Mesodermal cell (in vitro differentiated cells): ENCODE data around the gene NUDT16.

ENCODE experiments used
- H3K27ac ChIP-seq: 2 replicates; pipeline ENCODE4 v1.7.0; 2013; ENCODE audit warnings: mild to moderate bottlenecking, low read depth, low read length, moderate library complexity; ENCODE audit not compliant: severe bottlenecking
- H3K36me3 ChIP-seq: 2 replicates; pipeline ENCODE4 v1.7.1; 2013; ENCODE audit warnings: mild to moderate bottlenecking, low read length, moderate library complexity; ENCODE audit not compliant: control insufficient read depth, insufficient read depth
- H3K4me1 ChIP-seq: one replicate; pipeline ENCODE4 v1.7.1; 2013; ENCODE audit warnings: mild to moderate bottlenecking, low read length; ENCODE audit not compliant: insufficient read depth, control insufficient read depth, poor library complexity, severe bottlenecking
- H3K4me3 ChIP-seq: 2 replicates; pipeline ENCODE4 v1.7.0; 2013; ENCODE audit warnings: low read length, control low read depth, mild to moderate bottlenecking; ENCODE audit not compliant: insufficient read depth, poor library complexity, severe bottlenecking; ENCODE audit errors: extremely low read depth
- H3K9me3 ChIP-seq: 2 replicates; pipeline ENCODE4 v1.7.1; 2013; ENCODE audit warnings: mild to moderate bottlenecking, low read length, moderate library complexity; ENCODE audit not compliant: control insufficient read depth
- WGBS, 2 experiments: methylation state at CpG; one replicate each; pipeline ENCODE4 v1.1.5; 2013; ENCODE audit warnings: missing lambda C conversion rate in 2 of 2; ENCODE audit not compliant: insufficient coverage in 2 of 2; 5-methylcytosine and 5-hydroxymethylcytosine counted together

The NUDT16 gene

DNA sequence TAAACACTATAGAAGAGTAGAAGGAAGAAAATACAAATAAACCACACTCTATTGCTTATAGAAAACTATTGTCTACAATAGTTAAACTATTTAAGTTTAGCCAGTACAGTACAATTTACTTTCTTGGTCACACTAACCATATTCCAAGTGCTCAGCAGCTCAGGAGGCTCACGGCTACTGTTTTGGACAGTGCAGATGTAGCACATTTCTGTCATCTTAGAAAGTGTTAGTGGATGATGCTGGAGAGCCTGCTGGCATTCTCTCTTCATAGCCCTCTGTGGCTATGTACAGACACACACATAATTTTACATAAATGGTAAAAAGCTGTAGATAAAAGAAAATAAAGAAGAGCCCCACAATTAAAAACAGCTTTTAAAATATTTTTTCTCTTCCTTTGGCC, 23.8 kb downstream of the NUDT16 start:
- Histone ChIP-seq H3K9me3 (no peaks in the 10 kb centered on the region), H3K36me3 (no peaks in the 10 kb centered on the region), H3K4me1 (no peaks in the 10 kb centered on the region), H3K4me3 (no peak overlapping the region), H3K27ac (no peak overlapping the region)
- WGBS, 2 experiments: no CpG with 5 or more reads among the region's 1 CpG

DNA sequence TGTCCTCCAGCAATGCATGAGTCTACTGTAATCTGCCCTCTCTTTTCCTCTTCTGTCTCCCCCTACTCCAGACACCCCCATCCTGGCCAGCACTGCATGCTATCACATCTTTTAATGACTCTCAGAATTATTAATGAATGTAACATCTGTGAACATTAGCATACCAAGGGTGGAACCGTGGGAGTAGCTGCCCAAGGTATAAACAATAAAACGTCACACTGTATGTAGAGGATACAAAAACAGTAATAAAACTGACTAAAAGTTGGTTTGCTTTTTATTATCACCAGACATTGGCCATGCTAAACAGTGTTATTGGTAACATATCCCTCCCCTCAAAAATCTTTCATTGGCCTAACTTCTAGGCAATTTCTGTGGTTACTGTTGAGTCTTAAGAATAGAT, 24.7 kb downstream of the NUDT16 start:
- no peak overlapping the region for H3K27ac ChIP-seq
- WGBS, 2 experiments: no CpG with 5 or more reads among the region's 2 CpGs
- H3K36me3 ChIP-seq: no peaks in the 10 kb centered on the region
- H3K4me1 ChIP-seq: no peaks in the 10 kb centered on the region
- H3K4me3 ChIP-seq: no peak overlapping the region
- H3K9me3 ChIP-seq: no peaks in the 10 kb centered on the region

DNA sequence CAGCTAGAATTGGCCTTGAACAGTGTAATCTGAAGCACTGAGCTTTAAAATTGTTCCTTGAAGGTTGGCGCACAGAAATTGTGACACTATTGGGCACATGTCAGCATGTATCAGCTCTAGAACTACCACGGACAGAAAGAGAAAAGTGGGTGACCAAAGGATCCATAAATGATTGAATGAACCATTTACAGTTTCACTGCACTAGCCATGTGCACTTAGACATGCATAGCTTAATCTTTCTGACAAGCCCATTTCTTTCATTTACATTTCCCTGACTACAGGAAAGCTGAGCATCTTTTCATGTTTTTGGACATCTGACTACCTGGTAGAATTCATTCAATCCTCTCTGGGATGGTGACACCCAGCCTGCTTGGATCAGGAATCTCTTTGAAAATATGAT, 36.2 kb downstream of the NUDT16 start:
- Histone ChIP-seq H3K9me3 (no peaks in the 10 kb centered on the region), H3K4me1 (no peaks in the 10 kb centered on the region), H3K4me3 (no peak overlapping the region), H3K36me3 (no peaks in the 10 kb centered on the region), H3K27ac (no peak overlapping the region)
- 100% methylated on average over 2 of the region's 2 CpGs for WGBS, 2 experiments

DNA sequence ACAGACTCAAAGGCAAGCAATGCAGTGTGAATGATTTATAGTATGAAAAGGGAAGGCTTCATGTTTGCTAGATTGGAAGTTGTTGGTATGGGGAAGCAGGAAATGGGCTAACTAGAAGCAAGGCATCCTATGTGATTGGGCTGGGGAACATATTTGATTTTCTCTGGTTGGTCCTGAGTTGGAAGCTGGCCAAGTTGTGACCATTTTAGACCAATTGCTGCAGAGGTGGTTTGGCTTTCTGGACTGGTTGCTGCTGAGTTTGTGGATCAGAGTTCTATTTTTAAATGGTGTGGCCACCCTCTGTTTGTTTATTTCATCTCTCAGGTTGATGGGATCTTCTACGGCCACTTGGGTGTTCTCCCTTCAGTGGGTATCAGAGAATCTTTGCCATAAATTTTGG, 39.7 kb downstream of the NUDT16 start:
- no peaks in the 10 kb centered on the region for H3K4me1 ChIP-seq
- H3K9me3 ChIP-seq: no peaks in the 10 kb centered on the region
- H3K27ac ChIP-seq: no peak overlapping the region
- WGBS, 2 experiments: no CpG with 5 or more reads among the region's 1 CpG
- no peak overlapping the region for H3K4me3 ChIP-seq
- H3K36me3 ChIP-seq: no peaks in the 10 kb centered on the region

DNA sequence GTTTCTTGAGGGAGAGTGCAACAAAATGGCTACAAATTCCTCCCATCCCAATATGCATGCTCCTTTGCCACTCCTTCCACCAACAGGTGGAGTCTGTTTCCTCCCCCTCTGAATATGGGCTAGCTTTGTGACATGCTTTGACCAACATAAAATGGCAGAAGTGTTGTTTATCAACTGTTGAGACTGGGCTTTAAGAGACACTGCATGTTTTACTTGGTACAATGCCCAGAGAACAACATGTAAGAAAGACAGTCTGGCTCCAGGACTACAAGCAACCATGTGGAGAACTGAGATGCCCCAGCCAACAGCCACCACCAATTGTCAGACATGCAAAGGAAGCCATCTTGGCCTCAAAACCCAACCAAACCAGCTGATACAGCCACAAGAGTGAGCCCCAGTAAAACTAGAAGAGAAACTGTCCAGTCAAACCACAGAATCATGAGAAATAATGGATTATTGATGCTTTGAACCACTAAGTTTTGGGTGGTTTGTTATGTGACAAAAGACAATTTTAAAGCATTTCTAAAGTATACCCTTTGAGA, 40.5 kb downstream of the NUDT16 start:
- Histone ChIP-seq H3K27ac (no peak overlapping the region), H3K4me3 (no peak overlapping the region), H3K4me1 (no peaks in the 10 kb centered on the region), H3K36me3 (no peaks in the 10 kb centered on the region), H3K9me3 (no peaks in the 10 kb centered on the region)

DNA sequence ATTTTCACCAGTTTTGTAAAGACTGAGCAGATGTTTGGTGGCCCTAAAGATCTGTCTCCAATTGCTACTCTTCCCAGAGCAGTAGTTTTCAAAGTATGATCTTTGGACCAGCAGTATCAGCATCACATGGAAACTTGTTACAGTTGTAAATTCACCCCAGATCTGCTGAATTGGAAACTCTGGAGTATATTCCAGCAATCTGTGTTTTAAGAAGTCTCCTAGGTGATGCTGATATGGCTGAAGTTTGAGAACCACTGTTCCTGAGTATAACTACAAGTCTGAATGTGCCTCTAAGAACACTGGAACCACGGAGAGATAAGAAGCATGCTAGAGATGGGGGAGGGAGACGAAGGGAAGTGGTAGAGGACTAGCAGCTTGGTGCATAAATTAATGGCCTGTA, 45.7 kb downstream of the NUDT16 start:
- 79 to 83% methylated on average over 1 to 2 of the region's 2 CpGs for WGBS, 2 experiments
- H3K9me3 ChIP-seq: no peaks in the 10 kb centered on the region
- H3K36me3 ChIP-seq: no peaks in the 10 kb centered on the region
- H3K4me1 ChIP-seq: no peaks in the 10 kb centered on the region
- no peak overlapping the region for H3K4me3 ChIP-seq
- no peak overlapping the region for H3K27ac ChIP-seq

DNA sequence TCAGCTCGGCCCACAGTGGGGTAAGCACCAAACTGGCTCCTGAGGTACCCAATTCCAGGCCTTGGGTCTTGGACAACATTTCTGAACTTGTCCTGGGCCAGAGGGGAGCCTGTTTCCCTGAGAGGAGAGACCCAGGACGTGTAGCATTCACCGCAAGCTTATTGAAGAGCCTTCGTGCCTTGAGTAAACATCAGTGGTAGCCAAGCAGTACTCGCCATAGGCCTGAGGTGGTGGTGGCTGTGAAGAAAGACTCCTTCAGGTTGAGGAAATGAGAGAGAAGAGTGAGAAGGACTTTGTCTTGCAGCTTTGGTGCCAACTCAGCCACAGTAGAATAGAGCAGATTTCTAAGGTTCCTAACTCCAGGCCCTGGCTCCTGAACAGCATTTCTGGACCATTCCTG, 50.2 kb downstream of the NUDT16 start:
- Histone ChIP-seq H3K36me3 (no peaks in the 10 kb centered on the region), H3K27ac (no peak overlapping the region), H3K9me3 (no peaks in the 10 kb centered on the region), H3K4me1 (no peaks in the 10 kb centered on the region), H3K4me3 (no peak overlapping the region)
- 71 to 75% methylated on average over 5 of the region's 5 CpGs for WGBS, 2 experiments

DNA sequence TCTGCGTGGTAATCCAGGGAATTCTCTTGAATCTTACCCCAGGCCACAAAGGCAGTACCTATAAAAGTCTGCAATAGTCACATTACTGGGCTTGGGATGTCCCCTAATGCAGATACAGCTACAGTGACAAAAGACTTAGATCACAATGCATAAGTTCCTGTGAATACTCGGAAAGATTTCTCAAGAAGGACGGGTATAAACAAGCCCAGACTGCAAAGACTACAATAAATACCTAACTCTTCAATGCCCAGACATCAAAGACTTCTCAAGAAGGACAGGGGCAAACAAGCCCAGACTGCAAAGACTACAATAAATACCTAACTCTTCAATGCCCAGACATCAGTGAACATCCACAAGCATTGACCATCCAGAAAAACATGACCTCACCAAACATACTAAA, 50.9 kb downstream of the NUDT16 start:
- 93 to 100% methylated on average over 1 to 2 of the region's 3 CpGs for WGBS, 2 experiments
- no peak overlapping the region for H3K4me3 ChIP-seq
- H3K36me3 ChIP-seq: no peaks in the 10 kb centered on the region
- H3K4me1 ChIP-seq: no peaks in the 10 kb centered on the region
- H3K27ac ChIP-seq: no peak overlapping the region
- no peaks in the 10 kb centered on the region for H3K9me3 ChIP-seq

DNA sequence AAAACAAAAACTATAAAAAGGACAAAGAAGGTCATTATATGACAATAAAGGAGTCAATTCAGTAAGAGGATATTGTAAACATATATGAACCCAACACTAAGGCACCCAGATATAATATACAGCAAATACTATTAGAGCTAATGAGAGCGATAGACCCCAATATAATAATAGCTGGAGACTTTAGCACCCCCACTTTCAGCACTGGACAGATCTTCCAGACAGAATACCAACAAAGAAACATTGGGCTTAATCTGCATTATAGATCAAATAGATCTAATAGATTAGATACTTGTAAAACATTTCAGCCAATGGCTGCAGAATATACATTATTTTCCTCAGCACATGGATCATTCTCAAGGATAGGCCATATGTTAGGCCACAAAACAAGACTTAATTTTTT, 53.4 kb downstream of the NUDT16 start:
- H3K9me3 ChIP-seq: no peaks in the 10 kb centered on the region
- H3K27ac ChIP-seq: no peak overlapping the region
- H3K36me3 ChIP-seq: no peaks in the 10 kb centered on the region
- no peaks in the 10 kb centered on the region for H3K4me1 ChIP-seq
- no peak overlapping the region for H3K4me3 ChIP-seq
- no CpG with 5 or more reads among the region's 1 CpG for WGBS, 2 experiments
